Activated naive CD8-positive, alpha-beta T cell treated with anti-CD3 and anti-CD28 coated beads, Interleukin-2, amount 10 ng/mL, durations not matched to agents 7 days and 5 days (primary cell): ENCODE results near the gene SLC7A14. TPM values are rescaled to one million over a fixed set of nuclear protein-coding genes. Genes with fewer than 3 reads are reported as not detected.
"Not testable (repeated sequence)": the region's sequence is repeated elsewhere in the genome, so short reads cannot be mapped to it uniquely, and the experiment has no call there.

Source experiments
- ATAC-seq: fragments of 150-1000 bp; cut with Tn5 transposase; one replicate; pipeline ENCODE4 v1.10.0; 2021; ENCODE audit warnings: low read depth, moderate library complexity
- POLR2A ChIA-PET: fragments of 350-600 bp; sonication (Branson Sonifier 250); formaldehyde crosslinking; loops from one replicate; lab custom pipeline; 2021; ENCODE audit warnings: antibody characterized with exemption; lab: Charles Lee
- DNase-seq: peaks from one replicate; pipeline ENCODE4 v3.0.0; 2021
- H3K27ac Mint-ChIP-seq: one replicate; pipeline ENCODE4 v1.8.0; 2022; ENCODE audit warnings: mild to moderate bottlenecking, mixed read lengths
- H3K27me3 Mint-ChIP-seq: one replicate; pipeline ENCODE4 v1.8.0; 2022; ENCODE audit warnings: mild to moderate bottlenecking, moderate library complexity, mixed read lengths
- H3K36me3 Mint-ChIP-seq: one replicate; pipeline ENCODE4 v1.8.0; 2021; ENCODE audit warnings: mild to moderate bottlenecking, mixed read lengths
- H3K4me1 Mint-ChIP-seq: one replicate; pipeline ENCODE4 v1.8.0; 2021; ENCODE audit warnings: mixed read lengths
- H3K4me3 Mint-ChIP-seq: one replicate; pipeline ENCODE4 v1.8.0; 2022; ENCODE audit warnings: mild to moderate bottlenecking, moderate library complexity, mixed read lengths
- H3K9me3 Mint-ChIP-seq: one replicate; pipeline ENCODE4 v1.8.0; 2021; ENCODE audit warnings: mixed read lengths
- total RNA-seq, 2 experiments: library from RNA; stranded (reverse); gene quantifications; one replicate each; pipeline ENCODE4 v1.2.3, GENCODE V29; 2021

Gene SLC7A14
- total RNA-seq, 2 experiments from 2014 or later = not detected

DNA sequence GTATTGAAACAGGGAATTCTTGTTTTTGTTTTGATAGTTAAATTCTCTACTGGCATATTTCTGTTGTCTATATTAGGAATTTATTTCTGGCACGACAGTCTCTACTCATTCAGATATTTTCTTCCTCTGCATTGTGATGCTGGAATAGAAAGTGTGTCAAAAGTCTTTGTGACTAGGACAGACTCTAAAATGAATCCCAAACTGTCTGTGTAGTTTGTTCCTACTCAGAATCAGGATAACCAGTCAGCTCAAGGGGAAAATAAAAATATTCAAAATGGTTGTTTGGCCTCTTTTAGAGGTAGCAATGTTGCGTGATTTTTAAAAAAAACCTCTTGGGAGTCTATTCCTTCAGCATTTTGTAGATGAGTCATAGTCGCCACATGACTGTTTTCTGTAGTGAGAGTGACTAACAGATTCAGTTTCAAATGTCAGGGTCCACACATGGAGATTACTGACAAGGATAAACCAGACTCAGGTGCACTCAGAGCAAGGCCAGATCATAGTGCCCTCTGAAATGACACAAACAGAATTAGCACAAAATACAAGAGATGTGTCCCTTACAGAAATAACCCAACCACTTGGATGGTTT, 13.1 kb downstream of the SLC7A14 start:
- Mint-ChIP-seq H3K27ac (no peak overlapping the region), H3K27me3 (peaks cover 16% of the 10 kb centered on the region), H3K4me1 (peaks cover 1% of the 10 kb centered on the region), H3K9me3 (no peaks in the 10 kb centered on the region), H3K36me3 (no peaks in the 10 kb centered on the region), H3K4me3 (no peak overlapping the region)
- ATAC-seq (no peak), DNase-seq (no peak)
- POLR2A ChIA-PET = no interaction called here

DNA sequence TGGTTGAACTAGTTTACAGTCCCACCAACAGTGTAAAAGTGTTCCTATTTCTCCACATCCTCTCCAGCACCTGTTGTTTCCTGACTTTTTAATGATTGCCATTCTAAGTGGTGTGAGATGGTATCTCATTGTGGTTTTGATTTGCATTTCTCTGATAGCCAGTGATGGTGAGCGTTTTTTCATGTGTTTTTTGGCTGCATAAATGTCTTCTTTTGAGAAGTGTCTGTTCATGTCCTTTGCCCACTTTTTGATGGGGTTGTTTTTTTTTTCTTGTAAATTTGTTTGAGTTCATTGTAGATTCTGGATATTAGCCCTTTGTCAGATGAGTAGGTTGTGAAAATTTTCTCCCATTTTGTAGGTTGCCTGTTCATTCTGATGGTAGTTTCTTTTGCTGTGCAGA, 18.3 kb downstream of the SLC7A14 start:
- POLR2A ChIA-PET, H3K27me3 Mint-ChIP-seq, H3K9me3 Mint-ChIP-seq, H3K4me1 Mint-ChIP-seq, H3K27ac Mint-ChIP-seq, ATAC-seq, DNase-seq, H3K4me3 Mint-ChIP-seq, H3K36me3 Mint-ChIP-seq: not testable (repeated sequence)

DNA sequence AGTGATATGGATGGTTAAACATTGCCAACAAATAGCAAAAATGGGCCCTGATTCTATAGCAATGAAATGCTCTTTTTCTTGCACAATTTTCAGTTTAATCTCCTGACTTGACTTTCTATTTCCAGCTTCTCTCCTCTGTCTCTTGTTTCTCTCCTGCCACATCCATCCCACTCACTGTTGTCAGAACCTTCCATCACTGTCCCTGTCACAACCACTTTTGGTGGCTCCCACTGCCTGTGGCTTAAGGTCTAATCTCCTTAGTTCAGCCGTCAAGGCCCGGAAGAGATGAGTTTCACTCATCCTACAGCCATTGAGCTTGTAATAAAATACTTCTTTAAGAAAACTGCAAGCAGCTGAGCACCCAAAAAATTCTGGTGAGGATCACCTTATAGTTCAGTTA, 19.5 kb downstream of the SLC7A14 start:
- Mint-ChIP-seq H3K4me1 (peaks cover 4% of the 10 kb centered on the region), H3K27me3 (peaks cover 9% of the 10 kb centered on the region), H3K4me3 (no peak overlapping the region), H3K27ac (no peak overlapping the region), H3K36me3 (no peaks in the 10 kb centered on the region), H3K9me3 (peaks cover 5% of the 10 kb centered on the region)
- ATAC-seq (no peak), DNase-seq (no peak)
- POLR2A ChIA-PET = no interaction called here

DNA sequence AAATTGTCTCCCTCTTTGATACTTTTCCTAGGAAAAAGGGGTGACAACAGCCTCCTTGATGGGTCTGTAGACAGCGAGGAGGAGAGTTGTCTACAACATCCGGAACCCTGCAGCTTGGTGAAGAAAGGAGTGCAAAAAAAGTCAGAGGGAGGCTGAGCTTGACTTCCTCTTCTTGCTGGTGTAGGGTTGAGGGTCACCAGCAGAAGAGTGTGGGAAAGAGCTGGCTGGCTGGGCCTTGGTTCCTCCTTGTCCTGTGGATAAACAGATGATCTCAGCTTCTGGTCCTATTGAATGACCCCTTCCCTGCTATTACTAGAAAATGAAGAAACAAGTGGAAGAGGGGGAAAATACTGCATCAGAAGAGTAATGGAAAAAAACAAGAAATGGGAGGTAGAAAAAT, 20.4 kb downstream of the SLC7A14 start:
- no peak for ATAC-seq
- no peak for DNase-seq
- Mint-ChIP-seq H3K9me3 (peaks cover 5% of the 10 kb centered on the region), H3K4me1 (peaks cover 8% of the 10 kb centered on the region), H3K36me3 (no peaks in the 10 kb centered on the region), H3K4me3 (no peak overlapping the region), H3K27ac (no peak overlapping the region), H3K27me3 (peaks cover 12% of the 10 kb centered on the region)
- POLR2A ChIA-PET = no interaction called here

DNA sequence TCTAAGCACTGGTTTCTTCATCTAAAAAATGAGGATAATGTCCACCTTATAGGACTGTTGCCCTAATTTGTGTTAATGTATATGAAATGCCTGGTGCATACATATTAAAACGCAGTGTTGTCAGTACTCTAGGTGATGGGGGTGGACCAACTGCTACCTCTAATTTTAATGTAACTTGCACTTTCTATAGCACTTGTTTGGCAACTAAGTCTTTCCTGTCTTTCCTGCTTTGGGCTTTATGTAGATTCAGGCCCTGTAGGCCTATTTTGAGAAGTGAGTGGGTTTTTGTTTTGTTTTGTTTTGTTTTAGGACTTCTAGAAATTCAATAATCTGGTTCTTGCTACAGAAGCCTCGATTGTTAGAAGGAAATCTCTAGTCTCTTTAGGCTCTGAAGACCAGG, 21.2 kb downstream of the SLC7A14 start:
- H3K9me3 Mint-ChIP-seq = peaks cover 5% of the 10 kb centered on the region
- H3K36me3 Mint-ChIP-seq = no peaks in the 10 kb centered on the region
- H3K27me3 Mint-ChIP-seq = peaks cover 20% of the 10 kb centered on the region
- DNase-seq (no peak), ATAC-seq (no peak)
- POLR2A ChIA-PET = no interaction called here
- H3K4me1 Mint-ChIP-seq = peaks cover 8% of the 10 kb centered on the region
- H3K27ac Mint-ChIP-seq = no peak overlapping the region
- no peak overlapping the region for H3K4me3 Mint-ChIP-seq

DNA sequence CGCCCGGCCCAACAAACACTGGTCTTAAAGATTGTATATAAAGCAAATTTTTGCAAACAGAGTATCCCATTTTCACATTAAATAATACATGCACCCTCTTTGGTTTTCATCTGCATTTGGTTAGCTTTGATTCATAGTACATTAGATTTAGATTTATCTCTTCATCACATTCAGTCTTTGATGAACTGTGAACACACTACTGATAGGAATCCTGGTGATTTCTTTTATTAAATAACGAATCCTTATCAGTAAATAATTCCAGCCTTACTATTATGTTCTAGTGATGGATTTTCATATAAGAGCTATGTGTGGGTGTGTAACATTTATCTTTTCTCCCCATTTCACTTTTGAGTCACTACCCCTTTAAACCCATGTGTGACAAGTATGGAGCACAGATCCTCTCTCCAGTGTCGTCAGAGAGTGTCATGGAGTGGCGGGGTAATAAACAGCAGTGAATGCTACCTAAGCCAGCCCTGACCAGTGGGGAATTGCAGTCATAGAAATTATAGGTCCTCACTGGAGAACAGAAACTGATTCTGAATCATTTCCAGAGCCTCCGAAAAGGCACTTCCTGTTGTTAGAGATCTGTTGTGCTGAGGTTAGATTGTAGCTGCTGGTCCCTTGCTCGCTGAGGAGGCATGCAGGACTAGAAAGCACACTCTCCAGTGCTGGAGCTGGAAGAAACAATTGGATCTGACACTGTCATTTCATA, 22.0 kb downstream of the SLC7A14 start:
- ATAC-seq = no peak
- H3K36me3 Mint-ChIP-seq = no peaks in the 10 kb centered on the region
- H3K4me3 Mint-ChIP-seq = no peak overlapping the region
- H3K27me3 Mint-ChIP-seq = peaks cover 23% of the 10 kb centered on the region
- DNase-seq = no peak
- no peak overlapping the region for H3K27ac Mint-ChIP-seq
- peaks cover 8% of the 10 kb centered on the region for H3K4me1 Mint-ChIP-seq
- POLR2A ChIA-PET = no interaction called here
- H3K9me3 Mint-ChIP-seq = peaks cover 5% of the 10 kb centered on the region

DNA sequence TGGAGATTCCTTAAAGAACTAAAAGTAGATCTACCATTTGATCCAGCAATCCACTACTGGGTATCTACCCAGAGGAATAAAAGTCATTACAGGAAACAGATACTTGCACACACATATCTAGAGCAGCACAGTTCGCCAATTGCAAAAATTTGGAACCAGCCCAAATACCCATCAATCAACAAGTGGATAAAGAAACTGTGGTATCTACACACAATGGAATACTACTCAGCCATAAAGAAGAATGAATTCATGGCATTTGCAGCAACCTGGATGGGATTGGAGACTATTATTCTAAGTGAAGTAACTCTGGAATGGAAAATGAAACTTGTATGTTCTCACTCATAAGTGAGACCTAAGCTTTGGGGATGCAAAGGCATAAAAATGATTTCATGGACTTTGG, 23.8 kb downstream of the SLC7A14 start:
- Mint-ChIP-seq H3K9me3 (peaks cover 5% of the 10 kb centered on the region), H3K36me3 (no peaks in the 10 kb centered on the region), H3K4me1 (peaks cover 8% of the 10 kb centered on the region), H3K27me3 (peaks cover 35% of the 10 kb centered on the region), H3K4me3 (no peak overlapping the region), H3K27ac (no peak overlapping the region)
- DNase-seq = no peak
- POLR2A ChIA-PET = no interaction called here
- no peak for ATAC-seq

DNA sequence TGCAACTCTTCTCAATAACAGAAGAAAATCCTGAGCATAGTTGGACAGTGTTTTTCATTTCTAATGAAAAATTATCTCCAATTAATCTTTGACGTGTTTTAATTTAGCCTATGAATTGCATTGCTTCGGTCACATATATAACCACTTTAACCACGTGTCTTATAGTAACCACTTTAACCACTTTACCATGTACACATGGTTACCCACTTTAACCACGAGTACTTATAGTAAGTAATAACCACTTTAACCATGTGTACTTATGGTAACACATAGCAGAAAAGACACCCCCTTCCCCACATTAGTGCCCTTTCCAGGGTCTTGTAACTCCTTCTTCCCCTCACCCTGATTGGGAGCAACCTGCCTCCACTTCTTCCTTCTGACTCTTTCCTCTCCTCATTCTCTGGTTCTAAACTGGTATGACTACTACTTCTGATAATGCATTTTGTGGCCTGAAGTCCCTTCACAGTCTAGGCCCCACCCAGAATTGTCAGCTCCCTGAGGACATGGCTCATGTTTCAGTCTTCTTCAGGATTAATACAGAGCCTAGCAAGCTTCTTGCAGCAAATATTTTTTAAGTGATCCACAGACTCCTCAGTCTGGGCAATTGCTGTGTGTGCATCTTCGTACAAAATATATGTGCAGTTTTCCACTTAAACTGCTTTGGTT, 25.0 kb downstream of the SLC7A14 start:
- ATAC-seq = no peak
- peaks cover 41% of the 10 kb centered on the region for H3K27me3 Mint-ChIP-seq
- no peaks in the 10 kb centered on the region for H3K36me3 Mint-ChIP-seq
- H3K4me1 Mint-ChIP-seq = peaks cover 8% of the 10 kb centered on the region
- H3K9me3 Mint-ChIP-seq = peaks cover 2% of the 10 kb centered on the region
- DNase-seq = no peak
- POLR2A ChIA-PET = no interaction called here
- H3K4me3 Mint-ChIP-seq = no peak overlapping the region
- no peak overlapping the region for H3K27ac Mint-ChIP-seq

DNA sequence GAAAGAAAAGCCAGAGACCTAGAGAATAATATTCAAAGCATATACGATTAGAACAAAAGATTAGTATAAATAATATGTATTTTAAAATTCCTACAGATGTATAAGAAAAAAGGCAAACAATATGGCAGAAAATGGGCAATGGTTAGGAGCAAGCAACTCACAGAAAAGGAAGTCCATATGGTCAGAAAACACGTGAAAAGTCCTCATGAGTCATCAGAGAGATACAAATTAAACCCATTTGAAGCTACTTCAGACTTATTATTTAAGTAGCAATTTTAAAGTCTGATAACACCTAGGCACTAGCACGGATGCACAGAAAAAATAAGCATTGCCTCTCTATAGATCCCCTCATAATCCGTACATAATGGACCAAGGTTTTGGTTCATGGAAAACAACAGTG, 25.6 kb downstream of the SLC7A14 start:
- H3K4me3 Mint-ChIP-seq = no peak overlapping the region
- DNase-seq (no peak), ATAC-seq (no peak)
- H3K9me3 Mint-ChIP-seq = peaks cover 2% of the 10 kb centered on the region
- peaks cover 8% of the 10 kb centered on the region for H3K4me1 Mint-ChIP-seq
- no peaks in the 10 kb centered on the region for H3K36me3 Mint-ChIP-seq
- H3K27me3 Mint-ChIP-seq = peaks cover 41% of the 10 kb centered on the region
- H3K27ac Mint-ChIP-seq = no peak overlapping the region
- POLR2A ChIA-PET = no interaction called here

DNA sequence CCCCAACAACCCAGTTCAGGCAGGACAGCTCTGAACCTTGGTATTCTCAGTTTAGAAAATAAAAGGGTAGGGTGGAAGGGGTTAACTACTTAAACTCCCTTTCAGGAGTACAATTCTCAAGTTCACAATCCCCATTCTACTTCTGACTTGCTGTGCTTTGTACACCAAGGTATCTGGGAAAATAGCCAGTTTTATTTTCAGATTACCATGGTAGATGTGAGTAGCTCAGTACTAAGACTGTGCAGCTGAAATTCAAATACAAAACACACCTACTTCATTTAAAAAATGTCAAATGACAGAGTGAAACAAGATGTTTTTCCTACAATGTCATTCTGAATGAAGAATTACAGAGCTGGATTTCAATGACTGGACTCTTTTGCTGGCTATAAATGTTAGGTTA, 27.4 kb downstream of the SLC7A14 start:
- Mint-ChIP-seq H3K27me3 (peaks cover 44% of the 10 kb centered on the region), H3K9me3 (peaks cover 2% of the 10 kb centered on the region), H3K4me1 (peaks cover 4% of the 10 kb centered on the region), H3K27ac (no peak overlapping the region), H3K36me3 (no peaks in the 10 kb centered on the region), H3K4me3 (no peak overlapping the region)
- DNase-seq (no peak), ATAC-seq (no peak)
- POLR2A ChIA-PET = no interaction called here

DNA sequence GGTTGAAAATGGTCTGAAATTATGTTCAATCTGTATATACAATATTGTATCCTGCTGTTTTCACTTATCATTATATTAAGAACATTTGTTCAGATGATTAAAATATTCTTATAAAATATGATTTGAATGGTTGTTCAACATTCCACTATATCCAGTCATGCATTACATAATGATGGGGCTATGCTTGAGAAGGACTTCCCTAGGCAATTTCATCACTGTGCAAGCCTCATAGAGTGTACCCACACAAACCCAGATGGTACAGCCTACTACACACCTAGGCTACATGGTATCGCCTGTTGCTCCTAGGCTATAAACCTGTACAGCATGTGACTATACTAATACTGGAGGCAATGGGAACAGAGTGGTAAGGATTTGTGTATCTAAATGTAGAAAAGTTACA, 30.5 kb downstream of the SLC7A14 start:
- Mint-ChIP-seq H3K4me3 (no peak overlapping the region), H3K27me3 (peaks cover 41% of the 10 kb centered on the region), H3K36me3 (no peaks in the 10 kb centered on the region), H3K27ac (no peak overlapping the region), H3K9me3 (no peaks in the 10 kb centered on the region), H3K4me1 (no peaks in the 10 kb centered on the region)
- POLR2A ChIA-PET = no interaction called here
- ATAC-seq (no peak), DNase-seq (no peak)

DNA sequence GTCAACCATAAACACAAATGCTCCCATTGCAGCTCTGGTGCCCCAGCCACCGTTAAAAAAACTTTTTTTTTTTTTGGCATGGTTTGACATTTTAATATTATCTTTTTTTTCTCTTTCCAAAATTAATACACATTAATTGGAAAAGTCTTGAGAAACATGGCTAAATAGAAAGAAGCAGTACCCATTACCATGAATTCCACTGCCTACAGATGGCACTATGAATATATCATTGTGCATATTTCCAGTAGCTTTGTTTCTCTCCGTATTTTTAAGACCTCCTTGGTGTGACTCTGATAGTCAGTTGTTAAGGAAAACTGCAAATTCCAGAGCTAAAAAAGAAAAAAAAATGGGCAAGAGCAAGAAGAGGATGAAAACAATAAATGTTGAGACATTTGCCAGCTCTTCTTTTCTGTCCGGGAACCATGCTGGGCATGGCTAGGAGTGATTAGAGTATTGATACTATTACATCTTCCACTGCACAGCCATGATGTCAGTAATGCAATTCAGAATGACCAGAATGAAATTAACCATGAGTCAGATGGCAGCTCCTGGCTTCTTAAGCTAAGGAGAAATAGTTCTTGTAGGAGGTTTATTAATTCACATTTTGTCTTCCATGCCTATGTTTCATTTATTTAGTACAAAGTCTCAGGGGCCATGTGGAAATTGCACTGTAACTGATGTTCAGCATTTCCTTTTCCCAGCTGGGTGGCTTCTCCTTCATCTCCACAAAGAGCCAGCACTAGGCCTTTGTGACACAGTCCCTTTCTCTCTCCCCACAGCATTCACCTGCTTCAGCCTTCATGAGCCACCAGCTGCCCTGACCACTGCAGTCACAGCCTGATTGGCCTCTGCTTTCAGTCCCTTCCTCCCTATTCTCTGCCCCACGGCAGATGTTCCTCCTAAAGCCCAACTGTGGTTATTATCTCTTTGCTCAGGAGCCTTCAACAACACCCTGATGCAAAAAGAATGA, 31.8 kb downstream of the SLC7A14 start:
- DNase-seq (no peak), ATAC-seq (no peak)
- H3K4me3 Mint-ChIP-seq = no peak overlapping the region
- H3K27ac Mint-ChIP-seq = no peak overlapping the region
- H3K9me3 Mint-ChIP-seq = no peaks in the 10 kb centered on the region
- no peaks in the 10 kb centered on the region for H3K36me3 Mint-ChIP-seq
- POLR2A ChIA-PET = no interaction called here
- no peaks in the 10 kb centered on the region for H3K4me1 Mint-ChIP-seq
- peaks cover 38% of the 10 kb centered on the region for H3K27me3 Mint-ChIP-seq

DNA sequence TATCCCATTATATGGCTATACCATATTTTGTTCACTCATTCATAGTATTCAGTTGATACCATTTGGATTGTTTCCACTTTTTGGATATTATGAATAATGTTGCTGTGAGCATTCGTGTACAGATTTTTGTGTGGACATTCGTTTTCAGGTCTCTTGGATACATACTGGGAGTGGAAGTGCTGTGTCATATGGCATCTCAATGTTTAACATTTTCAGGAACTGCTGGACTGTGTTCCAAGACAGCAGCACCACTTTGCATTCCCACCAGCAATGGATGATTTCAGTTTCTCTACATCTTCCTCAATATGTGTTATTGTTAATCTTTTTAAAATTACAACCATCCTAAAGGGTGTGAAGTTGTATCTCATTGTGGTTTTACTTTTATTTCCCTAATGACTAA, 34.6 kb downstream of the SLC7A14 start:
- Mint-ChIP-seq H3K27ac (no peak overlapping the region), H3K4me3 (no peak overlapping the region), H3K4me1 (no peaks in the 10 kb centered on the region), H3K36me3 (no peaks in the 10 kb centered on the region), H3K9me3 (no peaks in the 10 kb centered on the region), H3K27me3 (peaks cover 26% of the 10 kb centered on the region)
- POLR2A ChIA-PET = no interaction called here
- no peak for ATAC-seq
- no peak for DNase-seq
